GM12878 (cell line): ENCODE data around the gene AIF1. TPM values are rescaled to one million over a fixed set of nuclear protein-coding genes. Genes with fewer than 3 reads are reported as not detected.

Experiments used
- ATAC-seq: fragments of 200-7000 bp; cut with Tn5 transposase; 3 replicates; pipeline ENCODE4 v1.9.1; 2020; ENCODE audit warnings: mild to moderate bottlenecking, moderate library complexity
- BruUV-seq: library from RNA; stranded (reverse); fragments of 400-500 nt; replicated peaks from 2 replicates; lab custom pipeline; 2021; lab: Mats Ljungman, UMichigan
- CTCF ChIA-PET: fragments of 300-600 bp; sonication (Branson Sonifier 250); formaldehyde crosslinking; extraction: SDS; loops from one replicate; lab custom pipeline; 2021; ENCODE audit warnings: inconsistent platforms; lab: Yijun Ruan, JAX
- POLR2A ChIA-PET: fragments of 350-600 bp; formaldehyde crosslinking; extraction: SDS; loops from one replicate; lab custom pipeline; 2021; ENCODE audit warnings: inconsistent platforms; lab: Charles Lee
- RAD21 ChIA-PET: fragments of 300-600 bp; sonication (Branson Sonifier 250); formaldehyde crosslinking; loops from one replicate; lab custom pipeline; 2023; ENCODE audit warnings: antibody characterized with exemption; ENCODE audit not compliant: unreplicated experiment; lab: Charles Lee
- SMC1A ChIA-PET: fragments of 300-600 bp; sonication (Branson Sonifier 250); formaldehyde crosslinking; loops from one replicate; lab custom pipeline; 2023; ENCODE audit not compliant: unreplicated experiment, uncharacterized antibody; lab: Charles Lee
- DNase-seq: peaks from one replicate; pipeline ENCODE4 v3.0.0-alpha.2; 2011; ENCODE audit warnings: low read depth, low spot score
- FAIRE-seq: peaks from 3 replicates; lab custom pipeline; 2011; peaks lifted over from hg19 to GRCh38; lab: Jason Lieb, UNC
- H2AFZ ChIP-seq: 2 replicates; pipeline ENCODE4 v1.6.0; 2011; ENCODE audit warnings: low read depth, low read length, control low read depth; ENCODE audit not compliant: control insufficient read depth
- H3K27ac ChIP-seq: 2 replicates; pipeline ENCODE4 v1.5.1; 2011; ENCODE audit warnings: control low read depth; ENCODE audit not compliant: control insufficient read depth, insufficient read depth
- H3K27me3 ChIP-seq, 2 experiments: replicated peaks in 1 of 2; 2 replicates each; pipeline versions ENCODE4 v1.6.0 to v1.6.1; 2011; ENCODE audit warnings: low read length in 1 of 2; ENCODE audit not compliant: control insufficient read depth in 2 of 2, insufficient read depth in 2 of 2
- H3K36me3 ChIP-seq, 2 experiments: 2 replicates each; pipeline ENCODE4 v1.5.1; 2011; ENCODE audit warnings: low read length in 1 of 2; ENCODE audit not compliant: control insufficient read depth in 2 of 2, insufficient read depth in 2 of 2
- H3K4me1 ChIP-seq: 2 replicates; pipeline ENCODE4 v1.6.1; 2011; ENCODE audit warnings: mild to moderate bottlenecking, low read length, moderate library complexity, mixed read lengths; ENCODE audit not compliant: control insufficient read depth, insufficient read depth
- H3K4me2 ChIP-seq: 2 replicates; pipeline ENCODE4 v1.6.0; 2011; ENCODE audit warnings: control low read depth; ENCODE audit not compliant: control insufficient read depth, insufficient read depth
- H3K4me3 ChIP-seq: fragments of 200-600 bp; sonication (generic); 2 replicates; pipeline ENCODE4 v1.5.1; 2016
- H3K79me2 ChIP-seq: 2 replicates; pipeline ENCODE4 v1.6.0; 2011; ENCODE audit warnings: low read length; ENCODE audit not compliant: control insufficient read depth, insufficient read depth
- H3K9ac ChIP-seq: 2 replicates; pipeline ENCODE4 v1.8.0; 2011; ENCODE audit warnings: low read length, control low read depth, mixed read lengths; ENCODE audit not compliant: control insufficient read depth, insufficient read depth
- H3K9me3 ChIP-seq: replicated peaks from 3 replicates; pipeline ENCODE4 v1.5.1; 2011; ENCODE audit warnings: mild to moderate bottlenecking, low read length; ENCODE audit not compliant: control insufficient read depth, insufficient read depth
- H4K20me1 ChIP-seq: 2 replicates; pipeline ENCODE4 v1.6.0; 2011; ENCODE audit not compliant: control insufficient read depth, insufficient read depth
- BMI1 ChIP-seq: fragments of 450-650 bp; IDR thresholded peaks from 2 replicates; pipeline ENCODE4 v1.6.1; 2016; ENCODE audit warnings: mild to moderate bottlenecking, moderate library complexity, borderline replicate concordance
- CBFB ChIP-seq: IDR thresholded peaks from 2 replicates; pipeline ENCODE4 v1.6.1; 2016; ENCODE audit warnings: antibody characterized with exemption, low read depth
- CHD4 ChIP-seq: fragments of 200-600 bp; sonication (generic); IDR thresholded peaks from 2 replicates; pipeline ENCODE4 v1.6.1; 2016; ENCODE audit warnings: mild to moderate bottlenecking
- IKZF1 ChIP-seq: fragments of 450-650 bp; conservative IDR thresholded peaks from 2 replicates; pipeline ENCODE4 v1.6.1; 2017; ENCODE audit warnings: antibody characterized with exemption, mild to moderate bottlenecking
- NFIC ChIP-seq: IDR thresholded peaks from 2 replicates; pipeline ENCODE4 v1.6.1; 2012; ENCODE audit warnings: low read depth, mild to moderate bottlenecking, inconsistent platforms, low read length, moderate library complexity
- RELA ChIP-seq: fragments of 450-650 bp; IDR thresholded peaks from 2 replicates; pipeline ENCODE4 v1.8.0; 2014; ENCODE audit warnings: borderline replicate concordance; ENCODE audit not compliant: partially characterized antibody
- RUNX3 ChIP-seq: IDR thresholded peaks from 2 replicates; pipeline ENCODE4 v1.6.1; 2012; ENCODE audit warnings: low read length, inconsistent platforms
- SP1 ChIP-seq: IDR thresholded peaks from one replicate; pipeline ENCODE4 v1.6.1; 2011; ENCODE audit warnings: low read depth, low read length
- SUZ12 ChIP-seq: fragments of 200-600 bp; sonication (generic); IDR thresholded peaks from one replicate; pipeline ENCODE4 v1.6.1; 2018; ENCODE audit warnings: antibody characterized with exemption, mild to moderate bottlenecking; ENCODE audit not compliant: unreplicated experiment
- TARDBP ChIP-seq: IDR thresholded peaks from 2 replicates; pipeline ENCODE4 v1.6.1; 2016; ENCODE audit warnings: borderline replicate concordance
- TBL1XR1 ChIP-seq: IDR thresholded peaks from 2 replicates; pipeline ENCODE4 v1.6.1; 2012; ENCODE audit warnings: low read depth, low read length, improper control_type of control experiment
- TCF7 ChIP-seq: IDR thresholded peaks from 2 replicates; pipeline ENCODE4 v1.6.1; 2014; ENCODE audit warnings: antibody characterized with exemption, borderline replicate concordance
- YBX1 ChIP-seq: fragments of 450-650 bp; IDR thresholded peaks from 2 replicates; pipeline ENCODE4 v1.6.1; 2016; ENCODE audit warnings: antibody characterized with exemption
- ZNF384 ChIP-seq: IDR thresholded peaks from 2 replicates; pipeline ENCODE4 v1.6.1; 2012; ENCODE audit warnings: low read depth, mild to moderate bottlenecking, low read length, improper control_type of control experiment, borderline replicate concordance
- ZNF622 ChIP-seq: fragments of 450-650 bp; IDR thresholded peaks from 2 replicates; pipeline ENCODE4 v1.6.1; 2017; ENCODE audit warnings: mild to moderate bottlenecking, inconsistent platforms
- WGBS: methylation state at CpG from one replicate; pipeline ENCODE4 v1.1.6; 2016; ENCODE audit warnings: low lambda C conversion rate; ENCODE audit not compliant: insufficient replicate concordance, insufficient coverage; ENCODE audit errors: missing lambda C conversion rate; 5-methylcytosine and 5-hydroxymethylcytosine counted together
- in situ Hi-C: fragments of 300-500 bp; cut with MboI; formaldehyde crosslinking; loops from 9 replicates; pipeline ENCODE4 v1.14.3; 2018; ENCODE audit warnings: mixed read lengths
- intact Hi-C: fragments of 100-400 bp; cut with micrococcal nuclease; formaldehyde crosslinking; loops from one replicate; pipeline ENCODE4 v1.14.2; 2022; ENCODE audit not compliant: unreplicated experiment
- polyA plus RNA-seq, 11 experiments: library from polyadenylated mRNA; depleted of rRNA in 4 of 11; unstranded in 6 of 11; stranded (reverse) in 5 of 11; fragments of >200 nt; fragmentation: Nextera tagmentation in 4 of 11; fragmentation: Illumina TruSeq in 1 of 11; extraction: Ambion mirVana in 4 of 11; extraction: Trizol in 1 of 11; gene quantifications; 1 replicate in 1 of 11; 2 replicates in 10 of 11; pipeline versions ENCODE4 v1.2.1 to v1.2.3, GENCODE V29; 2011 to 2016; ENCODE audit warnings: inconsistent platforms in 2 of 11, missing spikeins in 2 of 11, low read depth in 1 of 11
- total RNA-seq, 4 experiments: library from RNA; depleted of rRNA in 3 of 4; stranded (reverse); fragments of >200 nt in 3 of 4; fragmentation: Illumina TruSeq in 1 of 4; extraction: Trizol in 1 of 4; gene quantifications; 2 replicates each; pipeline versions ENCODE4 v1.2.1 to v1.2.3, GENCODE V29; 2013 to 2021
- TF ChIP-seq, protein P1 (sequence below): IDR thresholded peaks from 2 replicates; pipeline ENCODE4 v1.6.1; 2012; ENCODE audit warnings: mild to moderate bottlenecking, low read depth, low read length
- TF ChIP-seq, protein P2 (sequence below): IDR thresholded peaks from 2 replicates; pipeline ENCODE4 v1.6.1; 2012; ENCODE audit warnings: low read depth, low read length, improper control_type of control experiment
- TF ChIP-seq, protein P3 (sequence below): fragments of 450-650 bp; IDR thresholded peaks from 2 replicates; pipeline ENCODE4 v1.6.1; 2017; ENCODE audit warnings: low read depth, mild to moderate bottlenecking, moderate library complexity

Gene AIF1
- total and polyA plus RNA-seq, 10 of the 15 experiments (the other 5 are each of a cell fraction or from before 2014, with no cell fraction given), result 1.9 to 256 (median 134) TPM

DNA sequence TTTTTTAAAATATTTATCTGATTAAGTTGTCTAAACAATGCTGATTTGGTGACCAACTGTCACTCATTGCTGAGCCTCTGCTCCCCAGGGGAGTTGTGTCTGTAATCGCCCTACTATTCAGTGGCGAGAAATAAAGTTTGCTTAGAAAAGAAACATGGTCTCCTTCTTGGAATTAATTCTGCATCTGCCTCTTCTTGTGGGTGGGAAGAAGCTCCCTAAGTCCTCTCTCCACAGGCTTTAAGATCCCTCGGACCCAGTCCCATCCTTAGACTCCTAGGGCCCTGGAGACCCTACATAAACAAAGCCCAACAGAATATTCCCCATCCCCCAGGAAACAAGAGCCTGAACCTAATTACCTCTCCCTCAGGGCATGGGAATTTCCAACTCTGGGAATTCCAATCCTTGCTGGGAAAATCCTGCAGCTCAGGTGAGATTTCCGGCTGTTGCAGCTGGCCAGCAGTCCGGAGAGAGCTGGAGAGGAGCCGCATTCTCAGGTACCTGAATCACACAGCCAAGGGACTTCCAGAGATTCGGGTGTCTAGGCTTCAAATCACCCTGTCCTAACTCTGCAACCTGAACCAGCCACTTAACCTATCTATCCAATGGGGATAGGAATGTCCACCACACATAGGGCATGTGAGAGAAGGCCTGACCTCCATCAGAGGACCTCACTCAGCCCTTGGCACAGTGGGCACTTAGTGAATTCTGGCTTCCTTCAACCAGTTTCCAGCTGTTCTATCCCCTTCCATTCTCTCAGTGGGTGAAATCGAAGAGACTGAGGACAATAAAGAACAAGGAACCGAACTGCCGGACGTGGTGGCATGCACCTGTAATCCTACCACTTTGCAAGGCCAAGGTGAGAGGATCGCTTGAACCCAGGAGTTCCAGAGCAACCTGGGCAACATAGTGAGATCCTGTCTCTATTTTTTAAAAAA, 36.6 kb upstream of the AIF1 start:
- ChIA-PET POLR2A (interaction anchor here (1.0 to 17.1 kb wide), 6 partner anchors 6 to 42 kb away, joined by 3 to 282 read pairs (median 164); partner anchors contain the start of genes ATP6V1G2, LST1, LTB and NCR3), CTCF (interaction anchor here (1.3 to 31.0 kb wide), 3 partner anchors 15 to 44 kb away, joined by 3 to 2098 read pairs (median 789); partner anchors contain the start of genes ATP6V1G2, DDX39B, LST1 and LTA), RAD21 (interaction anchor here (1.0 to 17.5 kb wide), 3 partner anchors 8 to 25 kb away, joined by 3 to 620 read pairs (median 466); partner anchors contain the start of genes ATP6V1G2, NCR3 and NFKBIL1), SMC1A (interaction anchor here (2.4 to 45.5 kb wide), 3 partner anchors 17 to 31 kb away, joined by 8 to 1989 read pairs (median 523); partner anchors contain the start of genes ATP6V1G2, DDX39B, LTA and NCR3)
- 34% methylated on average over 12 of the region's 12 CpGs for whole genome bisulfite sequencing
- H3K27ac ChIP-seq, result peak overlapping the region; percentile 20; the same call in 1 of the 2 replicates
- peaks cover 0 to 7% of the 10 kb centered on the region in 2 experiments; a peak in 2 of 4 replicates for H3K36me3 ChIP-seq
- H3K79me2 ChIP-seq, result peaks cover 82% of the 10 kb centered on the region
- intact Hi-C loops, result no loop called here
- no peaks in the 10 kb centered on the region for H3K27me3 ChIP-seq
- peaks cover 46% of the 10 kb centered on the region for H3K4me1 ChIP-seq
- FAIRE-seq, result no peak
- H3K4me2 ChIP-seq, result peak overlapping the region; percentile 57
- in situ Hi-C loops, result no loop called here
- no peak overlapping the region for H3K9ac ChIP-seq
- H4K20me1 ChIP-seq, result no peaks in the 10 kb centered on the region
- no peak for DNase-seq
- BruUV-seq, result no TSS peak
- no peak for ATAC-seq
- H3K4me3 ChIP-seq, result peak overlapping the region; percentile 93; the same call in 1 of the 2 replicates
- no peak overlapping the region for H2AFZ ChIP-seq
- no peaks in the 10 kb centered on the region for H3K9me3 ChIP-seq
- TF ChIP-seq CHD4 (no peak), SP1 (no peak), TARDBP (no peak), RUNX3 (no peak), SUZ12 (no peak), NFIC (no peak), CBFB (no peak), TBL1XR1 (no peak), ZNF622 (no peak), ZNF384 (no peak), TCF7 (no peak), YBX1 (no peak), RELA (no peak), IKZF1 (peak; percentile 69), BMI1 (no peak)
- TF ChIP-seq, protein P1, sequence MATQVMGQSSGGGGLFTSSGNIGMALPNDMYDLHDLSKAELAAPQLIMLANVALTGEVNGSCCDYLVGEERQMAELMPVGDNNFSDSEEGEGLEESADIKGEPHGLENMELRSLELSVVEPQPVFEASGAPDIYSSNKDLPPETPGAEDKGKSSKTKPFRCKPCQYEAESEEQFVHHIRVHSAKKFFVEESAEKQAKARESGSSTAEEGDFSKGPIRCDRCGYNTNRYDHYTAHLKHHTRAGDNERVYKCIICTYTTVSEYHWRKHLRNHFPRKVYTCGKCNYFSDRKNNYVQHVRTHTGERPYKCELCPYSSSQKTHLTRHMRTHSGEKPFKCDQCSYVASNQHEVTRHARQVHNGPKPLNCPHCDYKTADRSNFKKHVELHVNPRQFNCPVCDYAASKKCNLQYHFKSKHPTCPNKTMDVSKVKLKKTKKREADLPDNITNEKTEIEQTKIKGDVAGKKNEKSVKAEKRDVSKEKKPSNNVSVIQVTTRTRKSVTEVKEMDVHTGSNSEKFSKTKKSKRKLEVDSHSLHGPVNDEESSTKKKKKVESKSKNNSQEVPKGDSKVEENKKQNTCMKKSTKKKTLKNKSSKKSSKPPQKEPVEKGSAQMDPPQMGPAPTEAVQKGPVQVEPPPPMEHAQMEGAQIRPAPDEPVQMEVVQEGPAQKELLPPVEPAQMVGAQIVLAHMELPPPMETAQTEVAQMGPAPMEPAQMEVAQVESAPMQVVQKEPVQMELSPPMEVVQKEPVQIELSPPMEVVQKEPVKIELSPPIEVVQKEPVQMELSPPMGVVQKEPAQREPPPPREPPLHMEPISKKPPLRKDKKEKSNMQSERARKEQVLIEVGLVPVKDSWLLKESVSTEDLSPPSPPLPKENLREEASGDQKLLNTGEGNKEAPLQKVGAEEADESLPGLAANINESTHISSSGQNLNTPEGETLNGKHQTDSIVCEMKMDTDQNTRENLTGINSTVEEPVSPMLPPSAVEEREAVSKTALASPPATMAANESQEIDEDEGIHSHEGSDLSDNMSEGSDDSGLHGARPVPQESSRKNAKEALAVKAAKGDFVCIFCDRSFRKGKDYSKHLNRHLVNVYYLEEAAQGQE, result no peak
- TF ChIP-seq, protein P2, sequence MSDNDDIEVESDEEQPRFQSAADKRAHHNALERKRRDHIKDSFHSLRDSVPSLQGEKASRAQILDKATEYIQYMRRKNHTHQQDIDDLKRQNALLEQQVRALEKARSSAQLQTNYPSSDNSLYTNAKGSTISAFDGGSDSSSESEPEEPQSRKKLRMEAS, result no peak
- TF ChIP-seq, protein P3, sequence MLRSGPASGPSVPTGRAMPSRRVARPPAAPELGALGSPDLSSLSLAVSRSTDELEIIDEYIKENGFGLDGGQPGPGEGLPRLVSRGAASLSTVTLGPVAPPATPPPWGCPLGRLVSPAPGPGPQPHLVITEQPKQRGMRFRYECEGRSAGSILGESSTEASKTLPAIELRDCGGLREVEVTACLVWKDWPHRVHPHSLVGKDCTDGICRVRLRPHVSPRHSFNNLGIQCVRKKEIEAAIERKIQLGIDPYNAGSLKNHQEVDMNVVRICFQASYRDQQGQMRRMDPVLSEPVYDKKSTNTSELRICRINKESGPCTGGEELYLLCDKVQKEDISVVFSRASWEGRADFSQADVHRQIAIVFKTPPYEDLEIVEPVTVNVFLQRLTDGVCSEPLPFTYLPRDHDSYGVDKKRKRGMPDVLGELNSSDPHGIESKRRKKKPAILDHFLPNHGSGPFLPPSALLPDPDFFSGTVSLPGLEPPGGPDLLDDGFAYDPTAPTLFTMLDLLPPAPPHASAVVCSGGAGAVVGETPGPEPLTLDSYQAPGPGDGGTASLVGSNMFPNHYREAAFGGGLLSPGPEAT, result no peak
